A673 (cell line): ENCODE data around the gene RCAN3. TPM values are rescaled to one million over a fixed set of nuclear protein-coding genes. Genes with fewer than 3 reads are reported as not detected.

Experiments
- BruUV-seq: library from RNA; stranded (reverse); fragments of 400-500 nt; replicated peaks from 2 replicates; lab custom pipeline; 2021; lab: Mats Ljungman, UMichigan
- CTCF ChIA-PET: fragments of 300-600 bp; sonication (Branson Sonifier 250); formaldehyde crosslinking; loops from one replicate; lab custom pipeline; 2022; ENCODE audit warnings: antibody characterized with exemption; lab: Charles Lee
- POLR2A ChIA-PET: fragments of 300-600 bp; sonication (Branson Sonifier 250); formaldehyde crosslinking; loops from one replicate; lab custom pipeline; 2022; ENCODE audit warnings: antibody characterized with exemption; ENCODE audit not compliant: low non-redundant PET; lab: Charles Lee
- DNase-seq: peaks from one replicate; pipeline ENCODE4 v3.0.0-alpha.2; 2015; ENCODE audit warnings: low spot score
- H3K27ac ChIP-seq: fragments of 200-600 bp; sonication (generic); 2 replicates; pipeline ENCODE4 v1.5.1; 2016; ENCODE audit warnings: mixed run types, low read depth, mild to moderate bottlenecking, mixed read lengths, antibody characterized with exemption, low read length; ENCODE audit not compliant: poor library complexity, severe bottlenecking
- H3K27me3 ChIP-seq: fragments of 200-600 bp; sonication (generic); replicated peaks from 2 replicates; pipeline ENCODE4 v1.6.1; 2017; ENCODE audit warnings: mixed run types, low read depth, mild to moderate bottlenecking, mixed read lengths, antibody characterized with exemption, low read length; ENCODE audit not compliant: insufficient read depth, poor library complexity
- H3K36me3 ChIP-seq: fragments of 200-600 bp; sonication (generic); 2 replicates; pipeline ENCODE4 v1.6.1; 2016; ENCODE audit warnings: mixed run types, mild to moderate bottlenecking, mixed read lengths, antibody characterized with exemption, low read length; ENCODE audit not compliant: insufficient read depth, poor library complexity, severe bottlenecking
- H3K4me1 ChIP-seq: fragments of 200-600 bp; sonication (generic); 2 replicates; pipeline ENCODE4 v1.6.1; 2017; ENCODE audit warnings: mixed run types, mild to moderate bottlenecking, mixed read lengths, antibody characterized with exemption, low read length; ENCODE audit not compliant: insufficient read depth, poor library complexity, severe bottlenecking
- H3K4me3 ChIP-seq: fragments of 200-600 bp; sonication (generic); 2 replicates; pipeline ENCODE4 v1.5.1; 2016; ENCODE audit warnings: low read depth, mixed run types, mild to moderate bottlenecking, mixed read lengths, low read length; ENCODE audit not compliant: poor library complexity, severe bottlenecking
- H3K9me3 ChIP-seq: fragments of 200-600 bp; sonication (generic); 2 replicates; pipeline ENCODE4 v1.6.1; 2016; ENCODE audit warnings: mixed run types, low read depth, mild to moderate bottlenecking, mixed read lengths, antibody characterized with exemption, low read length; ENCODE audit not compliant: poor library complexity, severe bottlenecking
- CTCF ChIP-seq: fragments of 300-800, 200-600 bp; sonication (generic); conservative IDR thresholded peaks from 2 replicates; pipeline ENCODE4 v1.5.1; 2017; ENCODE audit warnings: low read depth, mild to moderate bottlenecking, antibody characterized with exemption, low read length, moderate library complexity, mixed read lengths
- EZH2 ChIP-seq: fragments of 200-600 bp; sonication (generic); IDR thresholded peaks from 2 replicates; pipeline ENCODE4 v1.6.1; 2017; ENCODE audit warnings: borderline replicate concordance, low read depth, mild to moderate bottlenecking, mixed read lengths, antibody characterized with exemption, low read length; ENCODE audit not compliant: poor library complexity, severe bottlenecking
- intact Hi-C: fragments of 100-400 bp; cut with micrococcal nuclease; formaldehyde crosslinking; loops from one replicate; pipeline ENCODE4 v1.10.0; 2022; ENCODE audit not compliant: unreplicated experiment
- total RNA-seq: library from RNA; stranded (reverse); gene quantifications from 2 replicates; pipeline ENCODE4 v1.2.3, GENCODE V29; 2021

RCAN3 gene
- total RNA-seq, 1 experiment from 2014 or later, result 7.4 TPM

GRCh38 chr1:24556414-24556795, 53.8 kb downstream of the RCAN3 start:
- POLR2A ChIA-PET, result no interaction called here
- DNase-seq, result no peak

GRCh38 chr1:24557220-24557619, 54.6 kb downstream of the RCAN3 start:
- H3K9me3 ChIP-seq, result no peaks in the 10 kb centered on the region
- peaks cover 15% of the 10 kb centered on the region for H3K27me3 ChIP-seq
- ChIA-PET POLR2A (no interaction called here), CTCF (interaction anchor here (0.6 to 1.0 kb wide), 2 partner anchors 30 to 293 kb away, joined by 3 to 5 read pairs; no protein-coding TSS in a partner anchor)
- no peak overlapping the region for H3K27ac ChIP-seq
- no peak for DNase-seq
- TF ChIP-seq CTCF, result no peak
- no peak for TF ChIP-seq EZH2
- no peaks in the 10 kb centered on the region for H3K36me3 ChIP-seq
- H3K4me3 ChIP-seq, result no peak overlapping the region
- intact Hi-C loops, result no loop called here
- BruUV-seq, result no TSS peak
- peaks cover 2% of the 10 kb centered on the region for H3K4me1 ChIP-seq

More at GRCh38 chr1:24556414-24556795, 53.8 kb downstream of the RCAN3 start:
- Histone ChIP-seq H3K9me3 (no peaks in the 10 kb centered on the region), H3K4me3 (peak overlapping the region; percentile 15), H3K36me3 (no peaks in the 10 kb centered on the region), H3K4me1 (no peaks in the 10 kb centered on the region), H3K27me3 (peaks cover 15% of the 10 kb centered on the region), H3K27ac (no peak overlapping the region)
- intact Hi-C loops, result no loop called here
- TF ChIP-seq EZH2 (no peak), CTCF (no peak)
- CTCF ChIA-PET, result no interaction called here
- no TSS peak for BruUV-seq

- peaks cover 6% of the 10 kb centered on the region for H3K4me1 ChIP-seq
- no peak overlapping the region for H3K27ac ChIP-seq
- no peak for DNase-seq
- no peaks in the 10 kb centered on the region for H3K9me3 ChIP-seq
- TF ChIP-seq CTCF (no peak), EZH2 (no peak)
- ChIA-PET CTCF (interaction anchor here (0.6 to 1.0 kb wide), 2 partner anchors 30 to 292 kb away, joined by 3 to 5 read pairs; no protein-coding TSS in a partner anchor), POLR2A (no interaction called here)
- BruUV-seq, result no TSS peak
- H3K36me3 ChIP-seq, result no peaks in the 10 kb centered on the region
- no peak overlapping the region for H3K4me3 ChIP-seq
- intact Hi-C loops, result no loop called here
- H3K27me3 ChIP-seq, result peaks cover 15% of the 10 kb centered on the region
These were observed 55.1 kb downstream of the RCAN3 start for GRCh38 chr1:24557711-24558131.
